ENCODE measurements around the gene GPR37L1. TPM values are rescaled to one million over a fixed set of nuclear protein-coding genes. Genes with fewer than 3 reads are reported as not detected.

The GPR37L1 gene
- total RNA-seq, 2 experiments from 2014 or later = 0.03 TPM; not detected in 1

DNA sequence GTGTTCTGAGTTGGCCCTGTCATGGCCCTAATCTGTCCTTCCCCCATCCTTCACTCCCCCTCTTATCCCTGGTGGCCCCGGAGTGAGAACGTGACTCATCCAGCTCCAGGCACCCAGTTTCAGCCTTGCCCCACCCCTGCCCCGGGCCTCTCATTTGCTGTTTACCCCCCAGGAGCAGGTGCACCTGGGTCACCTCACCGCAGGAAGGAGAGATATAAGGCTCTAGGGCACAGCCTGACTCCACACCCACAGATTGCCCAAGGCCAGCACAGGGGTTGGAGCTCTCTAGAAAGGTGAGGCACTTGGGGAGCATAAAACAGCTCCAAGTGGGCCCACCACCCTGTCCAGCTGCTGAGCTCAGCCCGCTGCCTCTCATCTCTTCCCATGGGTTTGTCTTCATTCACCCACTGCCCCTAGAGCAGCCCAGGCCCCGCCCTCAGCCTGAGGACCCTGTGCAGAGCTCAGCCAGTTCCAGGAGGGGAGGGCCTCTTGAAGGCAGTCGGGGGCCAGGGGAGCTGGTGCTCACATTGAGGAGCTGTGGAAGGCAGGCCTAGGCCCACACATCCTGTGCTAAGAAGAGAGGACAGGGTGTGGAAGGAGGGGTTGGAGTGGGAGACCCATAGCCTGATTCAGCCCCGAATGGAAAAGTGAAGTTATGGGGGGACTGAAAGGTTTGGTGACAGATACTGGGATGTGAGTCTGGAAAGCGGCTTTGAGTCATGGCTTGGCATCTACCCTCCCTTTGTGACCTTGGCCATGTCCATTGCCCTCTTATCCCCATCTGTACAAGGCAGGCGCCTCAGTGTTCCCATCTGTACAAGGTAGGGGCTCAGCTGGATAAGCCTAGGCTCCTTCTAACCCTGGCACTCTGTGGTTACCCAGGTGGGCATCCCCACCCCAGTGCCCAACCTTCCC, 16.1 kb upstream of the GPR37L1 start:
- intact Hi-C loops (cut with micrococcal nuclease; ENCODE audit: unreplicated experiment) = no loop called here
- H3K79me2 ChIP-seq (ENCODE audit: insufficient read depth, low read depth, low read length) = no peaks in the 10 kb centered on the region
- H3K27ac ChIP-seq (ENCODE audit: low read depth, low read length, poor library complexity, severe bottlenecking) = no peak overlapping the region
- no peaks in the 10 kb centered on the region for H3K4me1 ChIP-seq (ENCODE audit: insufficient read depth, low read length, poor library complexity, severe bottlenecking)
- no peak overlapping the region for H3K4me2 ChIP-seq (ENCODE audit: low read length)
- TF ChIP-seq EZH2phosphoT487 (IDR thresholded peaks at IDR 0.05; ENCODE audit: borderline replicate concordance, low read depth, low read length) (no peak), CTCF (conservative IDR thresholded peaks at IDR 0.05; ENCODE audit: low read length) (no peak)
- ChIA-PET CTCF (ENCODE audit: unreplicated experiment) (no interaction called here), POLR2A (no interaction called here)
- no peak for DNase-seq (ENCODE audit: low spot score)
- no peaks in the 10 kb centered on the region for H3K9me2 ChIP-seq (ENCODE audit: insufficient read depth, low read length)
- H4K20me1 ChIP-seq (ENCODE audit: insufficient read depth, low read length) = no peaks in the 10 kb centered on the region
- H3K9me3 ChIP-seq (ENCODE audit: low read length) = no peaks in the 10 kb centered on the region
- BruUV-seq (replicated peaks) = no TSS peak
- no peak overlapping the region for H2AFZ ChIP-seq (ENCODE audit: low read length)
- H3K36me3 ChIP-seq (ENCODE audit: insufficient read depth, low read length) = no peaks in the 10 kb centered on the region
- no peak overlapping the region for H3K4me3 ChIP-seq (ENCODE audit: low read depth, low read length, poor library complexity, severe bottlenecking)

GRCh38 chr1:202107321-202107761, 15.4 kb upstream of the GPR37L1 start:
- H3K9me2 ChIP-seq (ENCODE audit: insufficient read depth, low read length) = no peaks in the 10 kb centered on the region
- H3K9me3 ChIP-seq (ENCODE audit: low read length) = no peaks in the 10 kb centered on the region
- H3K27ac ChIP-seq (ENCODE audit: low read depth, low read length, poor library complexity, severe bottlenecking) = no peak overlapping the region
- TF ChIP-seq CTCF (conservative IDR thresholded peaks at IDR 0.05; ENCODE audit: low read length) (no peak), EZH2phosphoT487 (IDR thresholded peaks at IDR 0.05; ENCODE audit: borderline replicate concordance, low read depth, low read length) (no peak)
- H2AFZ ChIP-seq (ENCODE audit: low read length) = no peak overlapping the region
- no peaks in the 10 kb centered on the region for H3K36me3 ChIP-seq (ENCODE audit: insufficient read depth, low read length)
- intact Hi-C loops (cut with micrococcal nuclease; ENCODE audit: unreplicated experiment) = no loop called here
- ChIA-PET CTCF (ENCODE audit: unreplicated experiment) (no interaction called here), POLR2A (no interaction called here)
- BruUV-seq (replicated peaks) = no TSS peak
- H3K4me2 ChIP-seq (ENCODE audit: low read length) = no peak overlapping the region
- no peak for DNase-seq (ENCODE audit: low spot score)
- H3K4me1 ChIP-seq (ENCODE audit: insufficient read depth, low read length, poor library complexity, severe bottlenecking) = no peaks in the 10 kb centered on the region
- no peaks in the 10 kb centered on the region for H4K20me1 ChIP-seq (ENCODE audit: insufficient read depth, low read length)
- no peaks in the 10 kb centered on the region for H3K79me2 ChIP-seq (ENCODE audit: insufficient read depth, low read depth, low read length)
- H3K4me3 ChIP-seq (ENCODE audit: low read depth, low read length, poor library complexity, severe bottlenecking) = no peak overlapping the region

Measured in OCI-LY7 (cell line).